H1 (cell line): Measurements from ENCODE around the gene NUBP2. TPM values are rescaled to one million over a fixed set of nuclear protein-coding genes. Genes with fewer than 3 reads are reported as not detected.

Experiments used
- CTBP2 ChIP-seq: IDR thresholded peaks from 2 replicates; pipeline ENCODE4 v1.7.0; 2011; ENCODE audit warnings: borderline replicate concordance, mild to moderate bottlenecking, moderate library complexity, mixed read lengths, low read length; ENCODE audit not compliant: insufficient read depth, insufficient read length
- GABPA ChIP-seq: IDR thresholded peaks from 2 replicates; pipeline ENCODE4 v1.6.1; 2011; ENCODE audit warnings: mild to moderate bottlenecking, low read length, moderate library complexity, borderline replicate concordance; ENCODE audit not compliant: insufficient read depth
- MAFK ChIP-seq: IDR thresholded peaks from 2 replicates; pipeline ENCODE4 v1.6.1; 2012; ENCODE audit warnings: low read depth, mild to moderate bottlenecking, improper control_type of control experiment, low read length
- polyA plus RNA-seq, 7 experiments: library from polyadenylated mRNA; depleted of rRNA in 3 of 7; stranded (reverse) in 5 of 7; unstranded in 2 of 7; fragments of >200 nt in 5 of 7; fragments of 200-250 nt in 2 of 7; gene quantifications; 1 replicate in 5 of 7; 2 replicates in 1 of 7; 4 replicates in 1 of 7; pipeline versions ENCODE4 v1.2.1 to v1.2.3, GENCODE V29; 2011 to 2013; ENCODE audit warnings: missing spikeins in 2 of 7, mixed read lengths in 2 of 7
- total RNA-seq: library from RNA; stranded (reverse); fragmentation: NEBNext Ultra II Directional; extraction: Animal tissue kit (Norgen Biotek cat#: 25700); gene quantifications from 2 replicates; pipeline ENCODE4 v1.2.1, GENCODE V29; 2021

The NUBP2 gene
- total and polyA plus RNA-seq, 2 of the 8 experiments (the other 6 are each of a cell fraction or from before 2014, with no cell fraction given) = 70.3 to 96.9 TPM

- TF ChIP-seq MAFK (no peak), CTBP2 (no peak), GABPA (no peak)
Observed at GRCh38 chr16:1815461-1815860, 32.7 kb downstream of the NUBP2 start (continued).
